Activated CD8-positive, alpha-beta memory T cell treated with anti-CD3 and anti-CD28 coated beads for 4 hours (primary cell): ENCODE data around the gene DPCD.
"Not testable (repeated sequence)": the region's sequence is repeated elsewhere in the genome, so short reads cannot be mapped to it uniquely, and the experiment has no call there.

ENCODE experiments used
- DNase-seq, 2 donors: peaks; one replicate each; pipeline ENCODE4 v3.0.0-alpha.2; 2020; ENCODE audit warnings: low read depth in 2 of 2

Gene DPCD

DNA sequence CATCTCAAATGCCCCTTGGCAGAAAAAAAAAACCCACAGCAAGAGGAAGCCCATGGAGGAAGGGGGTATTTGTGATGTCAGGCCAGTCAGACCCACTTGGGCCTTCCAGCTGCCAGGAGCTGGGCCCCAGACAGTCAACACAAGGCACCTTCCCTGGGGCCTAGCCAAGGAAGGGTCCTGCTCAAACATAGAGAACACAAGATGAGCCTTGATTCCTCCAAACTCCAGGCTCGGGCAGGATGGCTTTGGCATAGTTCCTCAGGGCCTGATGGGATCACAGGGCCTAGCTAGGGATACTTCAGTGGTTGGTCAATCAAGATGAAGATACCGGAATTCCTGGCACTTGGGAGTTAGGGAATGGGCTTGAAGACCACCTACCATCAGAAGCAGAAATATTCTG lies 30.8 kb downstream of the DPCD start:
- no peak for DNase-seq

DNA sequence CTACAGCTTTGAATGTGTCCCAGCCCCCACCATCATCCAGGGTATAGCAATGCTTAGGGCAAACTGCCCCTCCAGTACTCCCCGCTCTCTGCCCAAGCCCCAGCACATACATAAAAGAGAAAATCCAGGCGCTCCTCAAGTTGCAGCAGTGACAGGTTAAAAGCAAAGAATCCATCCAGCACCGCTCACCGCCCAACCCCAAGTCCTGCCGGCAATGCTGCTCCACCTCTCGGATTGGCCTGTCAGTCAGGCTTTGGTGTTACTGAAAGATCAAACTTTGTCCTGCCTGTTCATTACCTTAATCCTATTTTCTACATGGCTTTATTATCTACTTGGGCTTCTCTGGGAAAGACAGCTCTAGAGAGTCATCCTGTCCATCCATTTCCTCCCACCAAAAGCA lies 31.9 kb downstream of the DPCD start:
- no peak for DNase-seq

DNA sequence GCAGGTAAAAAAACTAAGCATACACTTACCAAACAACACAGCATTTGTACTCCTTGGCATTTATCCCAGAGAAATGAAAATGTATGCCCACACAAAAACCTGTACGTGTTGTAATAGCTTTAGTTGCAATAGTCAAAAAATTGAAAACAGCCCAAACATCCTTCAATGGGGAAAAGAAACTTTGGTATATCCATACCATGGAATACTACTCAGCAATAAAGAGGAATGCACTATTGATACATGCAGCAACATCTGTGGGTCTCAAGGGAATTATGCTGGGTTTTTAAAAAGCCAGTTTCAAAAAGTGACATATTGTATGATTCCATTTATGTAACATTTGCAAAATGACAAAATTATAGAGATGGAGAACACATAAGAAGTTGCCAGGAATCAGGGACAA lies 35.4 kb downstream of the DPCD start:
- DNase-seq: no peak

DNA sequence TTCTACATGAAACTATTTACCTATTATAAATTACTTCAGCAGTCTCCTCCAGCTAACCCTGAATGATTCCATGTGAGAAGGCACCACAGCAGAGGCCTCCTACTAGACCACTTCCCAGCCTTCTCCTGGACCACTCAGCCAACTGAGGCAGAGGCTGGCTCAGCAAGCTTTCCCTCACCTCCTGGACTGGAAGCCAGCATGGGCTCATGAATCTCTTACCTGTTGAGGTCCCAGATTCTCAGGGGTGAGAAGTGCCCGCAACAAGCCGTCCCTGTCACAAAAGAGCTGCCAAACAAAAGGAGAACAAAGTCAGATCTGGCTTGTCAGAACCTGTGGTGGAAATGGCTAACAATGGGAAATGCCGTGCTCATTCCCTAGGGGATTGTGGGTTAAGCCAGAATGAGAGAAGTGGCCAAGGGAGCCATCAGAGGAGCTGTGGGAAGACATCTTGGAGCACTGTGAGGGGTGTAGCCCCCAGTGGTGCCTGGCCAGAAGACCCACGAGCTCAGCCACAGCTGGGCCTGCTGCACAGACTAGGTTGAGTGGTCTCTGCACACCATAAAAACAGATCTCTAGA lies 36.5 kb downstream of the DPCD start:
- no peak for DNase-seq

DNA sequence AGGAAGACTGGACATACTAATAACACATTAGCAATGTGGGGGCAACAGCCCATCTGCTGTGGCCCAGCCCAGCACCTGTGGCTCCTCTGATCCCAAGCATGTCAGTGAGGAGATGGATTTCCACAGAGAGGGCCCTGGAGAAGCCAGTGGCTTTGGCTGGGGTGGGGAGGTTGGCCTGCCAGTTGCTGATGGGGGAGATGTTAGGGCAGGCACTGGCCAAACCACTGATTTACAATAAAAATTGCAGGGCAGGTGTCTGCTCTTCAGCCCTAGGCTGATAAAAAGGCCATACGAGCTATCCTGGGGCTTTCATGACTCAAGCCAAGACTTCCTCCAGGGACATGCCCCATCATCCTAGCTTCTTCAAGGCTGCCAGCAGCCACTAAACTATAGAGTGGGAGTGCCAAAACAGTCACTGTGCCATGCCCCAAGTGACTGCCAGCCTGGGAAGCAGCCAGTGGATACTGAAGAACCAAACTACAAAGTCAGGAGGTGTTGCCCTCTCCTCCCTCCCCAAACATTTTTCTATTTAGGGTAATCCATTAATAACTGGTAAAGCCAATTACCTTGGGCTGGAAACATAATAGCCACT lies 37.8 kb downstream of the DPCD start:
- DNase-seq: no peak

DNA sequence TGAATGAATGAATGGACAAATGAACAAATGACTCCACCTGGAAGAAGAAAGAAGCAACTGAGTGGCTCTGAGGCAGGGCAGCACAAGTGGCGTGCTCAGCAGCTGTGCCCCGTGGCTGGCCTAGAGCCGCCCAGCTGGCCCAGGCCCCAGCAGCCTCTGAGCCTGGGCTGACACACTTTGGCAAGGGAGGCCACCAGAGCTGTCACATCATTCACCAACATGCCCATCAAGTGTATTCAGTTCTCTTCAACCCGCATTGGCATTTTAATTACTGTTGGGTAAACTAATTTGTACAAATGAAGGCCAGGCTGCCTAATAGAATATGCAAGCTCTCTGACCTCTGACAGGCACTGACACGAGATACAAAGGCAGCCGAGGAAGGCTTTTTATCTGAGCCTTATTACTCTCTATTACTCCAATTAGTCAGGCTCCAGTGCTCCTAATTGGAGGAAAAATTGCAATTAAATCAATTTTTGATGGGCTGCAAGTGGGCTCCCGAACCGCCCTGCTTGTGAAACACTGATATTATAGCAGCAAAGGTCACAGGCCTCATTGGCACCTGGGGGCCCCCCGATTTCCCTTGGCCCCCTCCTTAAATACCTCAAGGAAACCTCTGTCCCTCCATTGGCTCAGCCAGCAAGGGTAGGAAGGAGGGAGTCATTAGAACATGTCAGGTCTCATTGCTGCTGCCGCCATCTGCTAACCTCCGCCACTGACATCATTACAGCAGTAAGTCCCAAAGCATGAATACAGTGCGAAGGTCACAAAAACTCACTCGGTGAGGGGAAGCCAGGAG lies 41.9 kb downstream of the DPCD start:
- no peak for DNase-seq

GRCh38 chr10:101630633-101630920 lies 42.5 kb downstream of the DPCD start:
- no peak for DNase-seq

- DNase-seq: no peak
Observed at GRCh38 chr10:101631821-101632475, 43.8 kb downstream of the DPCD start.

DNA sequence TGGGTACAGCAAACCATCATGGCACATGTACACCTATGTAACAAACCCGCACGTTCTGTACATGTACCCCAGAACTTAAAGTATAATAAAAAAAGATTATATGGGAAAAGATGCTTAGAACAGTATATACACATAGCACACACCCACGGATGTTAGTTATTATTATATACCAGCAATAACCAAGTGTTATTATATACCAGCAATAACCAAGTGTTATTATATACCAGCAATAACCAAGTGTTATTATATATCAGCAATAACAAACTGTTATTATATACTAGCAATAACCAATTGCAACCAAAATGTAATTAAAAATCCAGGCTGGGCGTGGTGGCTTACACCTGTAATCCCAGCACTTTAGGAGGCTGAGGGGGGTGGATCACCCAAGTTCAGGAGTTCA lies 45.4 kb downstream of the DPCD start:
- DNase-seq: not testable (repeated sequence)

DNA sequence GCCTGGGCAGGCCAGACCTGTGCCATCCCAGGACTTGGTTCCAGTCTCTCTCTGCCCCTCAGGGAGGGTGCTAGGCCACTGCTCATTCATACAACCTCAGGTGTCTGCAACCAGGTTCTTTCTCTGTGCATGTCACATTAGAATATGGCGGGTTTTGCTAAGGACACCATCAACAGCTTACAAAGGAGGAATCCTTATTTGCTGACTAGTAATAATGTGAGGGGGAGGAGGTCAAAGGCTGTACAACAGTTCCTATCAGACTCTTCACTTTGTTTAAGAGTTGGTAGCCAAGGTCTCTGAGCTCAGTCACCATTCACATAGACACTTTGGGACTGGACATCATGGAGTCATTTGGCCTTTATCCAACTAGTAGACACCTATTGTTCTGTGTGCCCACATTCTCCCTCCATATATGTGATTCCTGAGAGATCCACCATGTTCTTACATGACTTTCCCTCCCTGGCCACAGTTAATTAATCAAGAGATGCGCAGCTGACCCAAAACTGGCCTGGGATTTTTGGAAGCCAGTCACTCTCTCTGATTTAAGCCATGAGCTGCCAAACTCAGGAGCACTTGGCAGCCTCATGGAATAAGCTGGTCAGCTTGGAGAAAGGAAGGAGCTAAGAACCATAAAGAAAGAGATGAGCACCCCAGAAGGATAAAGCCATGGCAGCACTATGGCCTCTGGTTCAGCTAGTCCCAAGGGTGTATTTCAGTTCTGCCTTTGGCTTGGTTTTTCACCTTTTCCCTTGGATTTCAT lies 51.2 kb downstream of the DPCD start:
- no peak for DNase-seq

GRCh38 chr10:101643546-101643945 lies 55.4 kb downstream of the DPCD start:
- no peak for DNase-seq

GRCh38 chr10:101644002-101644401 lies 55.9 kb downstream of the DPCD start:
- no peak for DNase-seq

DNA sequence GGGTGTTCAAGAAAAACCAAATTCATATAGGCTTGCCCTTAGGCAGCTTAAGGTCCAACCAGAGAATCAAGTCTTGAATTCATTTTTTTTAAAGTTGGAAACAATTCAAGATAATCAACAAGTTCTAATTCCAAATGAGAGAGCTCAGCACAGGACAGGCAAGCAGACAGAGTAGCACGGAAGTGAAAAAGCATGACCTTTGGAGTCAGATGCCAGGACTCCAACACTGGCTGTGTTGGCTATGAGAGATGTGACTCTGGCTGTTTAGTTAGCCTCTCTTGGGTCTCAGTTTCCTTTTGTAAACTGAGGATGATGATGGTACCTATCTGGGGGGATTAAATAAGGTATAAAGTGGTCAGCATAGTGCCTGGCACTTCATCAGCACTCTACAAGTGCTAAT lies 57.5 kb downstream of the DPCD start:
- DNase-seq: no peak

- DNase-seq: no peak
Observed at GRCh38 chr10:101646364-101646763, 58.2 kb downstream of the DPCD start.

GRCh38 chr10:101647255-101647654 lies 59.1 kb downstream of the DPCD start:
- DNase-seq: no peak

DNA sequence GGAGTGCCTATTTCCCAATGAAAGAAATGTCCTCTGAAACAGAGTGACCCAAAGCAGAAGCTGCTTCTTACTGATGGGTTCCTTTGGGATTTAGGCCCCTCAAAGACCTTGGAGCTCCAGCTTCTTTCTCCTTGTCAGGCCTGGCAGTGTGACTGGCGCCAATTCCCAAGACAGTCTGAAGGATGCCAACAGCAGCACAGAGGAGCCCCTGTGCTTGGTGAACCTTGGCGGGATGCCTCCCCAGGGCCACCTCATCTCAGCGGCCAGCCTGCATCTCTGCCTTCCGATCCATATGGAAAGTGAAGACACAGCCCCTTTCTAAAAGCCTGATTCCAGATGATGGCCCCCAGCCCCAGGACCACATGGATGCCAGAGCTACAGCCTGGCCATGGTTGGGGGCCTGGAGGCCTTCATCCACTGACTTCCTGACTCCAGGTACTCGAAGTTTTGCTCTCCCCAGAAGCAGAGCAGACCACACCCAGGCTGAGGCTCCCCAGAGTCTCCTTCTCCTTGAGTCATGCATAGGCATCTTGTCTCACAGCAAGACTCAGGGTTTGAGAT lies 61.5 kb downstream of the DPCD start:
- DNase-seq: no peak

DNA sequence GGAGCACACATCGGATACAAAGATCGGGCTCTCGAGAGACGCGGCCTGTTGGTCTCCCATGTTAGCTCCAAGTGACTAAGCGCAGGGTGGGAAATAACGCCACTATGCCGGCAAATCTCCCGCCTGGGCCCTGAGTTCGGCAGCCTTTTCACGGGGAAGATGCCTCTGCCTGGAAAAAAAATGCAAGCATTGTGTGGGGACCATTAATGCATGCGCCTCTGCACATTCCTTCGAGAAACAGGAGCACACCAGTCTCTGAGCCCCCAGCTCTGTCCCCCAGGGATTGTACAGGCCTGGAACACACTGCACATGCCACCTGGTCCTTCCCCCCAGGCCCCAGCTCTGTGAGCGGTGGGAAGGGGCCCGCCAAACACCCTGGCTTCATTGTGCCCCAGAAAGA lies 62.7 kb downstream of the DPCD start:
- no peak for DNase-seq

DNA sequence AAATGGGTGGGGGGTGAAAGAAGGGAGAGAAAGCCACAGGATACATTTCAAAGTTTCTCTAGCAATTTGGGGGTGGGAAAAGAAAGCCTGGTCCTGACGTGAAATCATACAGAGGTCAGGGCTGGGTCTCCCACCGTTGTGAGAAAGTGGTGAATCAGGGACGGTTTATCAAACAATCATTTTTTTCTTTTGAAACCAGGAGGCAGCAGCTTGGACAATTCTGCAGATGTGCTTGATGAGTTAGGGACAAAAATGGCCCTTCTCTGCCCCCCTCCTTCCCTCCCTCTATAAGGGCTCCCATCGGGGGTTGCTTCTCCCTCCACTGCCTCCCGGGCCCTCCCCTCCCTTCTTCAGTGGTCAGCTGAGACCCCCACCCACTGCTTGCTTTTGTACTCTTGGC lies 63.2 kb downstream of the DPCD start:
- no peak for DNase-seq

- no peak for DNase-seq
Observed at GRCh38 chr10:101653536-101653935, 65.4 kb downstream of the DPCD start.

DNA sequence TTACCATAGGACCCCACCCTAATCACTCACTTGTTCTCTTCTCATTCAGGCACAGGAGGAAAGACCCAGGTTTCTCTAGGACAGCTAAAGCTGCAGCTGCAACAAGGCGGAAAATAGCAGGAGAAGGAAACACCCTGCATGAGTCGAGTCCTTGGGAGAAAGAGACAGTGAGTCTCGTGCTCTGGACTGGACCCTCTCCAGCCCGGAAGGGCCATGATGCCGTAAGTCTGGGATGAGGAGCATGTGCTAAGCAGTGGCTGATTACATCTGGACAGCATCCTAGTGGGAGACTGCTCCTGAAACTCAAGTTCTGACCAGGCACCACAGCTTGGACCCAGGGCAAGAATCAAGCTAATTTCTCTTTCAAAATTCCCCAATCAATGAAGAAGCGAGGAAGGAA lies 67.4 kb downstream of the DPCD start:
- DNase-seq: no peak

DNA sequence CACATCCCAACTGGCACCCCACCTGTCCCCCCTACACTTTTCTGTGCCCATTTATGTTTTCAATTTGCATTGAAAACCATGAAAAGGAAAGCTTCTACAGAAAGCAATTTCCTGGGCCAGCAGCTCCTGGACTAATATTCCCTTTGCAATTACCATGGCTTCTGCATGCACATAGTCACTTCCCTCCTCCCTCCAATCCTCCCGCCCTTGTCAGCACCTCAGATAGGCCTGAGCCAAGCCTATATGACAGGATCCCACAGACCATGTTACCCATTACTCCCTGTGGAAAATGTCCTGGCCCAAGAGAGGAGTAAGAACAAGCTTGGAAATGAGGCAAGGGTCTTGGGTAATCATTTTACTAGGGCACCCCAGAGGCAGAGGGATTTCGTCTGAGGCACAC lies 68.8 kb downstream of the DPCD start:
- no peak for DNase-seq

- no peak for DNase-seq
Observed at GRCh38 chr10:101658975-101659374, 70.9 kb downstream of the DPCD start.
